ENCODE results near the gene PTOV1. TPM values are rescaled to one million over a fixed set of nuclear protein-coding genes. Genes with fewer than 3 reads are reported as not detected.

The PTOV1 gene
- total RNA-seq, 1 experiment from 2014 or later, result 139 TPM

Other genes with a start within 250 kb of the PTOV1 start
- gene RRAS, start 211.0 kb upstream of the PTOV1 start, total RNA-seq (2014; rRNA removed; shearing (Covaris generic)), result 32.0 and 34.5 TPM in 2 replicates
- gene SCAF1, start 208.9 kb upstream of the PTOV1 start, total RNA-seq (2014; rRNA removed; shearing (Covaris generic)), result 28.8 and 31.9 TPM in 2 replicates
- gene IRF3, start 185.3 kb upstream of the PTOV1 start, total RNA-seq (2014; rRNA removed; shearing (Covaris generic)), result 72.2 and 75.6 TPM in 2 replicates
- 21.8 and 24.5 TPM in 2 replicates for gene BCL2L12, start 185.2 kb upstream of the PTOV1 start, total RNA-seq (2014; rRNA removed; shearing (Covaris generic))
- gene PRMT1, start 173.9 kb upstream of the PTOV1 start, total RNA-seq (2014; rRNA removed; shearing (Covaris generic)), result 485 and 504 TPM in 2 replicates
- gene ADM5, start 161.6 kb upstream of the PTOV1 start, total RNA-seq (2014; rRNA removed; shearing (Covaris generic)), result 2.7 and 3.2 TPM in 2 replicates
- gene CPT1C, start 160.0 kb upstream of the PTOV1 start, total RNA-seq (2014; rRNA removed; shearing (Covaris generic)), result 0.53 and 6.1 TPM in 2 replicates
- not detected in 2 replicates for gene TSKS, start 87.9 kb upstream of the PTOV1 start, total RNA-seq (2014; rRNA removed; shearing (Covaris generic))
- 116 and 130 TPM in 2 replicates for gene AP2A1, start 84.2 kb upstream of the PTOV1 start, total RNA-seq (2014; rRNA removed; shearing (Covaris generic))
- gene FUZ, start 37.9 kb upstream of the PTOV1 start, total RNA-seq (2014; rRNA removed; shearing (Covaris generic)), result 17.6 and 19.0 TPM in 2 replicates
- 28.6 and 34.8 TPM in 2 replicates for gene MED25, start 32.9 kb upstream of the PTOV1 start, total RNA-seq (2014; rRNA removed; shearing (Covaris generic))
- 50.7 and 63.0 TPM in 2 replicates for gene PNKP, start 16.4 kb downstream of the PTOV1 start, total RNA-seq (2014; rRNA removed; shearing (Covaris generic))
- 19.2 and 22.7 TPM in 2 replicates for gene AKT1S1, start 26.2 kb downstream of the PTOV1 start, total RNA-seq (2014; rRNA removed; shearing (Covaris generic))
- 10.1 and 11.9 TPM in 2 replicates for gene TBC1D17, start 26.5 kb downstream of the PTOV1 start, total RNA-seq (2014; rRNA removed; shearing (Covaris generic))
- 6.4 and 15.4 TPM in 2 replicates for gene IL4I1, start 45.7 kb downstream of the PTOV1 start, total RNA-seq (2014; rRNA removed; shearing (Covaris generic))
- 30.3 and 35.6 TPM in 2 replicates for gene ATF5, start 78.0 kb downstream of the PTOV1 start, total RNA-seq (2014; rRNA removed; shearing (Covaris generic))
- 84.6 and 91.3 TPM in 2 replicates for gene NUP62, start 78.3 kb downstream of the PTOV1 start, total RNA-seq (2014; rRNA removed; shearing (Covaris generic))
- gene SIGLEC11, start 110.0 kb downstream of the PTOV1 start, total RNA-seq (2014; rRNA removed; shearing (Covaris generic)), result not detected in 2 replicates
- gene VRK3, start 174.2 kb downstream of the PTOV1 start, total RNA-seq (2014; rRNA removed; shearing (Covaris generic)), result 26.0 and 45.6 TPM in 2 replicates
- 17.8 and 21.0 TPM in 2 replicates for gene ZNF473, start 174.8 kb downstream of the PTOV1 start, total RNA-seq (2014; rRNA removed; shearing (Covaris generic))

Measured in A172 (cell line).